Activated CD4-positive, alpha-beta T cell treated with anti-CD3 and anti-CD28 coated beads for 36 hours (primary cell): ENCODE data around the gene DDX41. TPM values are rescaled to one million over a fixed set of nuclear protein-coding genes. Genes with fewer than 3 reads are reported as not detected.
A peak's percentile ranks its signal among the peaks of the same experiment; 100 is the strongest.
"Not testable (repeated sequence)": the region's sequence is repeated elsewhere in the genome, so short reads cannot be mapped to it uniquely, and the experiment has no call there.

Source experiments
- ATAC-seq: fragments of 200-7000 bp; cut with Tn5 transposase; one replicate; pipeline ENCODE4 v1.10.0; 2021; ENCODE audit warnings: mild to moderate bottlenecking, moderate library complexity
- CTCF ChIA-PET: fragments of 350-600 bp; sonication (Branson Sonifier 250); formaldehyde crosslinking; loops from one replicate; lab custom pipeline; 2021; ENCODE audit warnings: antibody characterized with exemption; lab: Charles Lee
- POLR2A ChIA-PET: fragments of 350-600 bp; sonication (Branson Sonifier 250); formaldehyde crosslinking; loops from one replicate; lab custom pipeline; 2021; ENCODE audit warnings: antibody characterized with exemption, inconsistent platforms; lab: Charles Lee
- DNase-seq: peaks from one replicate; pipeline ENCODE4 v3.0.0-alpha.2; 2020
- H3K27ac Mint-ChIP-seq: one replicate; pipeline ENCODE4 v1.8.0; 2021; ENCODE audit warnings: mixed read lengths
- H3K27me3 Mint-ChIP-seq: one replicate; pipeline ENCODE4 v1.8.0; 2021; ENCODE audit warnings: mixed read lengths
- H3K36me3 Mint-ChIP-seq: one replicate; pipeline ENCODE4 v1.8.0; 2021; ENCODE audit warnings: low read depth, mixed read lengths
- H3K4me1 Mint-ChIP-seq: one replicate; pipeline ENCODE4 v1.8.0; 2021; ENCODE audit warnings: mixed read lengths
- H3K4me3 Mint-ChIP-seq: one replicate; pipeline ENCODE4 v1.8.0; 2021; ENCODE audit warnings: mild to moderate bottlenecking, moderate library complexity, mixed read lengths
- H3K9me3 Mint-ChIP-seq: one replicate; pipeline ENCODE4 v1.8.0; 2021; ENCODE audit warnings: low read depth, mixed read lengths
- intact Hi-C, 2 experiments: fragments of 100-400 bp; cut with DNase I in 1 of 2; cut with micrococcal nuclease in 1 of 2; formaldehyde crosslinking; loops; one replicate each; pipeline versions ENCODE4 v1.14.2 to v1.15.1; 2022 to 2024; cut with DNase I, micrococcal nuclease
- total RNA-seq, 2 experiments: library from RNA; stranded (reverse); gene quantifications; one replicate each; pipeline ENCODE4 v1.2.3, GENCODE V29; 2021

DDX41 gene
- total RNA-seq = 100 to 1,000 TPM; 192 to 197 TPM

DNA sequence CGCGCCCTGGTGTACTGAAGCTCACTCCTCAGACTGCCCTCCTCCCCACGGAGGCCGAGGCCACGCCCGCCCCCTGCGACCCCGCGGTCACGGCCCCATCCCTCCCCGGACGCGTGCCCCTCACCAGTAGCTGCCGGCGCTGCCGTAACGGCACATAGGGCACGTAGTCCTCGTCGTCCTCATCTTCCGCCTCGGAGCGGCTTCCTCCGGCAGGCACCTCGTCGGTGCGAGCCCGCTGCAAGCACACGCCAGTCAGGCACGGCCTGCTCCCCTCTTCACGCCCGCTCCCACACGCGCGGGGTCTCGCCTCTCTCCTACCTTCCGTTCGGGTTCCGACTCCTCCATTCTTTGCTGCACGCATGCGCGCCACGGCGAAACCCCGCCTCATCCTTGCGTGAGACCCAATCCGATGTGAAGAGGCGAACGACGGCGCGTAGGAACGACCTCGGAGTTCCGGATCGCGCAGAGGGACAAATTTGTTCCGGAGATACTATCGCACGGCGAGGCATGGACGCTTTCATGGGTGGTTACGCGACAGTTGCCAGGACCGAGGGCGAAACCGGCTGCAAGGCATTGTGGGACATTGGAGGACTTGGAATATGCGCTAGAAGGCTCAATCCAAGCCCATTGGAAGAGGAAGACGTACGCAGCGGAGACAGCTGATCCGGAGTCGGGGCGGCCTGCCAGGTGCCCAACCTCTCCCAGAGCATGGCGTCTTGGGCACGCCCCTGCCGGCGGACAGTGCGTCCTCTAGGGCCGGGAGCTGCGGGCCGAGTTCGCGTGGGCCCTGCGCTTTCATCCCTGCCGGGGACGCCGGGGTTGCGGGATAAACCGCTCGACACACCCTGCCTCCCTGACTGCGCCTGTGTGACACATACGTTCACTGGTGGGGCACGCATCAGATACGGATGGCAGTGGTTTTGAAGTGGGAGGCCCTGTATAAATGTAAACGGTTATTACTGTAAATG lies at the start of gene DDX41:
Gene DDX41, minus strand, starts transcription at position 361 of the 968 bp plus-strand sequence. Its CDS starts 16 bp downstream, at position 345.
- Mint-ChIP-seq H3K4me3 (peak within 1 kb of the TSS; percentile 98), H3K27ac (peak within 1 kb of the TSS; percentile 96), H3K4me1 (peaks cover 48% of the 10 kb centered on the region), H3K27me3 (no peaks in the 10 kb centered on the region), H3K9me3 (no peaks in the 10 kb centered on the region), H3K36me3 (peaks cover 56% of the 10 kb centered on the region)
- CTCF ChIA-PET = interaction anchor here (0.6 to 1.3 kb wide), 7 partner anchors 15 to 208 kb away, joined by 3 to 8 read pairs (median 4); no protein-coding TSS in a partner anchor
- peak; percentile 91 for ATAC-seq
- POLR2A ChIA-PET = interaction anchor here (0.6 kb wide), 1 partner anchor 19 kb away, joined by 3 read pairs; no protein-coding TSS in a partner anchor
- peak; percentile 98 for DNase-seq
- intact Hi-C loops = loop anchor here (1.0 to 5.0 kb wide), 10 partner anchors 20 to 635 kb away; partner anchors contain the start of genes FAM193B (in 2 of the 2), B4GALT7 (in 1 of the 2), DBN1 (in 1 of the 2) and NHP2 (in 1 of the 2)

DNA sequence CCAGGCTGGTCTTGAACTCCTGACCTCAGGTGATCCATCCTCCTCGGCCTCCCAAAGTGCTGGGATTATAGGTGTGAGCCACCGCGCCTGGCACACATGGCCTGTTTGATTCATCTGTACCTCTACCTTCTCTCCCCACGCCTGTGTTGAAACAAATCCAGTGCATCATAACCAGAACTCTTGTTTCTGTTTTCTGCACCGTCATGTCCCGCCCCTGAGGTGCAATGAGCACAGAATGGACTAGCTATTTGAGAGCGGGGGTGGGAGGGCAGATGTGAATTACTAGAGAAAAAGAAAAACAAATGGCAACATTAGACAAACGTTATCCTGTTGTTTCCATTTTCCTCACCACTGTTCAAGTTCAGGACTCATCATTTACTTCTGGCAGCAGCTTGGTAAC lies 48.3 kb upstream of the DDX41 start:
- Mint-ChIP-seq H3K4me3 (no peak overlapping the region), H3K27me3 (no peaks in the 10 kb centered on the region), H3K27ac (no peak overlapping the region), H3K9me3 (no peaks in the 10 kb centered on the region), H3K36me3 (no peaks in the 10 kb centered on the region), H3K4me1 (no peaks in the 10 kb centered on the region)
- no peak for DNase-seq
- intact Hi-C loops = no loop called here
- POLR2A ChIA-PET = no interaction called here
- ATAC-seq = no peak
- CTCF ChIA-PET = interaction anchor here (0.6 kb wide), 1 partner anchor 19 kb away, joined by 4 read pairs; no protein-coding TSS in a partner anchor

DNA sequence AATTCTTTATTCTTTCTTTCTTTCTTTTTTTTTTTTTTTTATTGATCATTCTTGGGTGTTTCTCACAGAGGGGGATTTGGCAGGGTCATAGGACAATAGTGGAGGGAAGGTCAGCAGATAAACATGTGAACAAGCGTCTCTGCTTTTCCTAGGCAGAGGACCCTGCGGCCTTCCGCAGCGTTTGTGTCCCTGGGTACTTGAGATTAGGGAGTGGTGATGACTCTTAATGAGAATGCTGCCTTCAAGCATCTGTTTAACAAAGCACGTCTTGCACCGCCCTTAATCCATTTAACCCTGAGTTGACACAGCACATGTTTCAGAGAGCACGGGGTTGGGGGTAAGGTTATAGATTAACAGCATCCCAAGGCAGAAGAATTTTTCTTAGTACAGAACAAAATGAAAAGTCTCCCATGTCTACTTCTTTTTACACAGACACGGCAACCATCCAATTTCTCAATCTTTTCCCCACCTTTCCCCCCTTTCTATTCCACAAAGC lies 42.7 kb upstream of the DDX41 start:
- POLR2A ChIA-PET, H3K27me3 Mint-ChIP-seq, H3K4me3 Mint-ChIP-seq, ATAC-seq, H3K27ac Mint-ChIP-seq, H3K9me3 Mint-ChIP-seq, H3K36me3 Mint-ChIP-seq, H3K4me1 Mint-ChIP-seq, DNase-seq: not testable (repeated sequence)
- CTCF ChIA-PET = interaction anchor here (0.8 kb wide), 1 partner anchor 14 kb away, joined by 3 read pairs; no protein-coding TSS in a partner anchor
- intact Hi-C loops = loop anchor here in 1 of 2 experiments (10.0 kb wide), 1 partner anchor 555 kb away; the partner anchor contains the start of gene UIMC1

DNA sequence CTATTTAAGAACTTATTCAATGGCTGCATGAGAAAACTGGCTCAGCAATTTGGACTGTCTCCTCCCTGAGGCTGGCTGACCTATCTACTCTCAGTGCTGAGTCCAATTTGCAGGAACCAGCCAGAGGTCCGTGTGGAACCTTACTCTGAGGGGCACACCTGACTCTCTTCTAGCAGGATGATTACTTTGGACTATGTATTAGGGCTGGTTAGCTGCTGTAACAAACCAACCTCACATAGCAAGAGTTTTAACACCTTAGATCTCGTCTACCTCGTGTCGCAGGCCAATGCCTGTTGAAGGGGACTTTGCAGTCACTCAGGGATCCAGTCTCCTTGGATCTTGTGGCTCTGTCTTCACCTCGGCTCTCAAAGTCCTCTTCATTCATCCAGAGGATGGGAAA lies 41.0 kb upstream of the DDX41 start:
- H3K4me1 Mint-ChIP-seq = peaks cover 13% of the 10 kb centered on the region
- ChIA-PET CTCF (interaction anchor here (0.7 to 1.6 kb wide), 3 partner anchors 12 to 421 kb away, joined by 3 to 4 read pairs (median 3); no protein-coding TSS in a partner anchor), POLR2A (no interaction called here)
- H3K9me3 Mint-ChIP-seq = no peaks in the 10 kb centered on the region
- H3K36me3 Mint-ChIP-seq = peaks cover 5% of the 10 kb centered on the region
- ATAC-seq (no peak), DNase-seq (no peak)
- H3K27ac Mint-ChIP-seq = no peak overlapping the region
- no peaks in the 10 kb centered on the region for H3K27me3 Mint-ChIP-seq
- H3K4me3 Mint-ChIP-seq = no peak overlapping the region
- intact Hi-C loops = loop anchor here in 1 of 2 experiments (10.0 kb wide), 1 partner anchor 553 kb away; the partner anchor contains the start of gene UIMC1

DNA sequence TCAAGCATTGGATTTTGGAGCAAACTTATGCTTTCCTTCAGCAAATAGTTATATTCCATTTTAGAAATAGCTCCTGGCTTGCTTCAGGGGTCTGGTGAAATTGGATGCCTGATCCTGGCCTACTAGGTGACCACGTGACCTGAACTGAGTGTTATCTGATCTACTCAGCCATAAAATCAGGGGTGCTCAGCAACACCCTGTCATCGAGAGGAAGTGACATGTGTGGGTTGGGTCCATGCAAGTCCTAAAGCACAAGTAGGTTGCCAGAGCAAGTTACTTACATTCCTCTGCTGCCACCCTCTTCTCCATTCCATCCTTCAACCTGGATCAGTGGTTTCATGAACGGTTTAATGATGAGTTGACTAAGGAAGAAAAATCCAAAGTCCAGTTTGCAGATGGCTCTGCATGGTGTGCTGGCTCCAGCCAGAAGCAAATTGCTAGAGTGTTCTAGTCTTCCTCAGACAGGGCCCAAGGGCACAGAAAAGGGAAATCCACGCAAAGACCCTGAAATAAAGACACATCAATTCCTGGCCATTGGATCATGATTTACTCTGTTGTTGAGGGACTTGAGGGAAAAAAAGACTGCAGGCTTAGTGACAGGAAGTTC lies 40.4 kb upstream of the DDX41 start:
- CTCF ChIA-PET = interaction anchor here (0.6 to 1.6 kb wide), 3 partner anchors 12 to 56 kb away, joined by 3 to 4 read pairs (median 3); no protein-coding TSS in a partner anchor
- no peak overlapping the region for H3K27ac Mint-ChIP-seq
- peaks cover 8% of the 10 kb centered on the region for H3K36me3 Mint-ChIP-seq
- ATAC-seq (no peak), DNase-seq (no peak)
- H3K4me1 Mint-ChIP-seq = peaks cover 19% of the 10 kb centered on the region
- intact Hi-C loops = loop anchor here in 1 of 2 experiments (10.0 kb wide), 1 partner anchor 552 kb away; the partner anchor contains the start of gene UIMC1
- no peak overlapping the region for H3K4me3 Mint-ChIP-seq
- POLR2A ChIA-PET = no interaction called here
- no peaks in the 10 kb centered on the region for H3K9me3 Mint-ChIP-seq
- no peaks in the 10 kb centered on the region for H3K27me3 Mint-ChIP-seq

DNA sequence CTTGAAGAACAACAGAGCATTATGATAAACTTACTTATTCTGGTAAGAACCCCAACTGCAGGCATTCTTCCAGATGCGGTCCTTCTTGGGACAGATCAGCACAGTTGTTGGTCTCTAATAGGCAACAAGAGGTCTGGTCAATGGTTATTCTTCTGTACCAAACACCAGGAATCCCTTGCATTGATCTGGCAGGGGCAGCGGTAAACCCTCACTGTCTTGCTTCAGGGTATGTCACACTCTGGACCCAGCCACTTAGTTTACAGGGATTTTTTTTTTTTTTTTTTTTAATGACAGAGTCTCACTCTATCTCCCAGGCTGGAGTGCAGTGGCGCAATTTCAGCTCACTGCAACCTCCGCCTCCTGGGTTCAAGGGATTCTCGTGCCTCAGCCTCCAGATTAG lies 38.9 kb upstream of the DDX41 start:
- CTCF ChIA-PET = interaction anchor here (0.6 to 1.6 kb wide), 3 partner anchors 12 to 1078 kb away, joined by 3 read pairs; no protein-coding TSS in a partner anchor
- H3K27me3 Mint-ChIP-seq = no peaks in the 10 kb centered on the region
- H3K9me3 Mint-ChIP-seq = no peaks in the 10 kb centered on the region
- ATAC-seq (no peak), DNase-seq (no peak)
- H3K27ac Mint-ChIP-seq = no peak overlapping the region
- peak overlapping the region; percentile 80 for H3K4me3 Mint-ChIP-seq
- POLR2A ChIA-PET = no interaction called here
- peaks cover 22% of the 10 kb centered on the region for H3K4me1 Mint-ChIP-seq
- intact Hi-C loops = loop anchor here (2.0 to 10.0 kb wide), 3 partner anchors 39 to 551 kb away; partner anchors contain the start of genes DDX41 (in 1 of the 2), LMAN2 (in 1 of the 2) and UIMC1 (in 1 of the 2)
- H3K36me3 Mint-ChIP-seq = peaks cover 13% of the 10 kb centered on the region

DNA sequence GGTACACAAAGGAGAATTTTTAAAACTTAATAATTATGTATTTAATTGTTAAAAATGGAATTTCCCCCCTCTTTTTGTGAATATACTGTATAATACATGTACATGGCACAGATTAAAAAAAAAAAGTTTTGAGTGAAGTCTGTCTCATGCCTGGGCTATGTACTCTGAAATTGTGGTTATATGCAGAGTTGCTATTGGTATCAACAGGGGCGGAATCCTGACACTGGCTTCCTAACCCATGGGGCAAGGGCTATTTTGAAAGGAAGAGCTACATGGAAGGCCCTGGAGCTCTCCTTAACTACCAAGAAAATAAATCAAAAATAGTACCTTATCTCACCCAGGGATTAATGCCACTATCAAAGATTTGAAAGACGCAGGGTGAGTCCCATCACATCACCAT lies 38.5 kb upstream of the DDX41 start:
- intact Hi-C loops = loop anchor here (2.0 to 10.0 kb wide), 3 partner anchors 38 to 550 kb away; partner anchors contain the start of genes DDX41 (in 1 of the 2), LMAN2 (in 1 of the 2) and UIMC1 (in 1 of the 2)
- Mint-ChIP-seq H3K9me3 (no peaks in the 10 kb centered on the region), H3K27me3 (no peaks in the 10 kb centered on the region), H3K4me3 (peak overlapping the region; percentile 80), H3K27ac (peak overlapping the region; percentile 66), H3K4me1 (peaks cover 24% of the 10 kb centered on the region), H3K36me3 (peaks cover 13% of the 10 kb centered on the region)
- no peak for DNase-seq
- ATAC-seq = no peak
- ChIA-PET POLR2A (no interaction called here), CTCF (interaction anchor here (0.5 to 1.6 kb wide), 4 partner anchors 12 to 1078 kb away, joined by 3 read pairs; no protein-coding TSS in a partner anchor)

DNA sequence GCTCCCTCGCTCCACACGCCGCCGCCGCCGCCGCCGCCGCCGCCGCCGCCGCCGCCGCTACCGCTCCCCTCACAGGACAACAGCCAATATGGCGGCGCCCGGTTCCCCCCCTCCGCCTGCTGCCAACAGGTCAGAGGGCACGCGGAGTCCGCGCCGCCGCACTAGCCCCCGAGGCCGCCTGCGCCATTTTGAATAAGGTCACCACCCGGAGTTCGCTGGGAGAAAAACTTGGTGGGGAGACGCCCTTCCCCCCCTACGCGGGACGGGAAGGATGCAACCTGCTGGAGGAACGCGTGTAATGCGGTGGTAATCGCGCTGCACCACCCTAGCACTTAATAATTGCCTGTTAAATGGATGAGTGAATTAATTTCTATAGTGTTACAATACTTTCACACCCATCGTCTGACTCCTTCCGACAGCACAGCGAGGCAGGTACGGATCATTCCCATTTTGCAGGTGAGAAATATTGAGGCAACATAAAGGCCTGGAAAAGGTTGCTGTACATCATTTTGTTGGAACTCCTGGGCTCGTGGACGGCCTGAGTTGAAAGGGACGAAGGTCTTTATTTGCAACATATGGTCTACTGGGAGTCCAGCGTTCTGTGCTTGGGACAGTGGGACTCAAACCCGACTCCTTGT lies 37.8 kb upstream of the DDX41 start, which contains the start of gene FAM193B:
Gene FAM193B, minus strand, starts transcription at position 90 of the 638 bp plus-strand sequence. CDS start 105 bp downstream, outside the sequence.
- Mint-ChIP-seq H3K36me3 (peaks cover 13% of the 10 kb centered on the region), H3K4me3 (peak within 1 kb of the TSS; percentile 80), H3K9me3 (no peaks in the 10 kb centered on the region), H3K27ac (peak within 1 kb of the TSS; percentile 66), H3K27me3 (no peaks in the 10 kb centered on the region), H3K4me1 (peaks cover 25% of the 10 kb centered on the region)
- ATAC-seq = peak; percentile 99
- ChIA-PET POLR2A (no interaction called here), CTCF (interaction anchor here (0.5 kb wide), 1 partner anchor 138 kb away, joined by 3 read pairs; no protein-coding TSS in a partner anchor)
- DNase-seq = peak; percentile 98
- intact Hi-C loops = loop anchor here (1.0 to 10.0 kb wide), 6 partner anchors 37 to 550 kb away; partner anchors contain the start of genes TMED9 (in 2 of the 2), B4GALT7 (in 1 of the 2), DDX41 (in 1 of the 2) and LMAN2 (in 1 of the 2)

DNA sequence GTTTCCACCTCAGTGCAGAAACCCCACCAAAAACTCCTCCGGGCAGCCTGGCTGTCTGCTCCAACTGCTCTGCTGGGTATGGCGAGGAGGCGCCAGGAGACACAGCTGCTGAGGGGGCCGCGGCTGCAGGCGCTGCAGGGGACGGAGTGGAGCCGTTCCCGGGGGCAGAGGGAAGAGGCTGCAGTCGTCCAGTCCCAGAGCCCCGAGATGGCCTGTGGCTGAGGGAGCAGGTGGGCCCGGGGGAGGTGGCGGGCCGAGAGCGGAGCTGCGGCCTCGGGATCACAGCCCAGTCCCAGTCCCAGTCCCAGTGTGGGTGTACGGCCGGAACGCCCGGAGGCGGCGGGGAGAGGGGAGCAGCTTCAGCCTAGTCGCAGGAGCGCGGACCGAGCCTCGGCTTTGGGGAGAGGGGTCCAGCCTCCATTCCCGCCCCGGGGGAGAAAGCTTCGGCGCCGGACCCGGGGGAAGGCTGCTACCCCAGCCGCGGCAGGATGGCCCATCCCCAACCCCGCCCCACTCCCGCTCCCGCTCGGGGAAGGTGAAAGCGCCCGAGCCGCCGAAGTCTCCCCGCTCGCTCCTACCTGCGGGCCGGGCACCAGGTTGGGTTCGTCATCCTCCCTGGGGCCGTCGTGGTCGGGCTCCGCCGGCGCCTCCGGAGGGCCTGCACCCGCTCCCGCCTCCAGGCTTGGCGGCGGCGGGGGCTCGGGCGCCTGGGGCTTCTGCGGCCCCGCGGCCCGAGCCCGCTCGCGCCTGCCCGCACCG lies 37.1 kb upstream of the DDX41 start:
- Mint-ChIP-seq H3K4me3 (peak overlapping the region; percentile 80), H3K4me1 (peaks cover 25% of the 10 kb centered on the region), H3K27ac (peak overlapping the region; percentile 42), H3K36me3 (peaks cover 13% of the 10 kb centered on the region), H3K9me3 (no peaks in the 10 kb centered on the region), H3K27me3 (no peaks in the 10 kb centered on the region)
- ATAC-seq (peak; percentile 45), DNase-seq (peak; percentile 66)
- POLR2A ChIA-PET = no interaction called here
- CTCF ChIA-PET = interaction anchor here (1.0 kb wide), 2 partner anchors 16 to 30 kb away, joined by 3 to 4 read pairs; no protein-coding TSS in a partner anchor
- intact Hi-C loops = loop anchor here (1.0 to 10.0 kb wide), 6 partner anchors 37 to 549 kb away; partner anchors contain the start of genes TMED9 (in 2 of the 2), B4GALT7 (in 1 of the 2), DDX41 (in 1 of the 2) and LMAN2 (in 1 of the 2)
